IMR-90 (cell line): Measurements from ENCODE around the gene MAP4K1. TPM values are rescaled to one million over a fixed set of nuclear protein-coding genes. Genes with fewer than 3 reads are reported as not detected.

Source experiments
- ATAC-seq: fragments of 200-7000 bp; cut with Tn5 transposase; 2 replicates; pipeline ENCODE4 v1.9.1; 2020; ENCODE audit warnings: low read depth, mild to moderate bottlenecking, moderate library complexity
- BruUV-seq: library from RNA; stranded (reverse); fragments of 400-500 nt; replicated peaks from 2 replicates; lab custom pipeline; 2021; lab: Mats Ljungman, UMichigan
- CTCF ChIA-PET: fragments of 300-600 bp; formaldehyde crosslinking; extraction: SDS; loops from one replicate; lab custom pipeline; 2021; ENCODE audit warnings: antibody characterized with exemption; lab: Yijun Ruan, JAX
- POLR2A ChIA-PET: fragments of 300-600 bp; sonication (Branson Sonifier 250); formaldehyde crosslinking; loops from one replicate; lab custom pipeline; 2022; ENCODE audit warnings: antibody characterized with exemption; ENCODE audit not compliant: unreplicated experiment; lab: Charles Lee
- DNase-seq: peaks from one replicate; pipeline ENCODE4 v3.0.0; 2013
- H2AFZ ChIP-seq: replicated peaks from 2 replicates; pipeline ENCODE3; 2013; ENCODE audit warnings: low read length, mild to moderate bottlenecking; ENCODE audit not compliant: poor library complexity
- H2AK5ac ChIP-seq: 2 replicates; pipeline ENCODE4 v1.6.1; 2013; ENCODE audit warnings: low read depth, low read length, inconsistent platforms
- H2AK9ac ChIP-seq: replicated peaks from 2 replicates; pipeline ENCODE3; 2013; ENCODE audit warnings: mild to moderate bottlenecking, low read depth, low read length, moderate library complexity; ENCODE audit not compliant: poor library complexity
- H2BK120ac ChIP-seq: 2 replicates; pipeline ENCODE4 v1.6.1; 2013; ENCODE audit warnings: low read depth, low read length, inconsistent platforms
- H2BK15ac ChIP-seq: 3 replicates; pipeline ENCODE4 v1.6.1; 2013; ENCODE audit warnings: low read depth, low read length, inconsistent platforms
- H2BK20ac ChIP-seq: 2 replicates; pipeline ENCODE4 v1.6.1; 2013; ENCODE audit warnings: low read depth, mild to moderate bottlenecking, inconsistent platforms, low read length, moderate library complexity
- H2BK5ac ChIP-seq: 2 replicates; pipeline ENCODE4 v1.6.1; 2013; ENCODE audit warnings: mild to moderate bottlenecking, low read depth, low read length, inconsistent platforms; ENCODE audit not compliant: poor library complexity, severe bottlenecking
- H3K14ac ChIP-seq: replicated peaks from 2 replicates; pipeline ENCODE4 v1.6.1; 2013; ENCODE audit warnings: low read depth, low read length, inconsistent platforms
- H3K18ac ChIP-seq: 2 replicates; pipeline ENCODE4 v1.6.1; 2013; ENCODE audit warnings: low read depth, low read length, control low read depth
- H3K23ac ChIP-seq: 2 replicates; pipeline ENCODE4 v1.6.1; 2013; ENCODE audit warnings: low read depth, low read length, inconsistent platforms
- H3K27ac ChIP-seq: 2 replicates; pipeline ENCODE4 v1.5.1; 2013; ENCODE audit warnings: mild to moderate bottlenecking, control low read depth, low read length; ENCODE audit not compliant: insufficient read depth
- H3K27me3 ChIP-seq: 2 replicates; pipeline ENCODE4 v1.6.1; 2013; ENCODE audit warnings: low read length; ENCODE audit not compliant: control insufficient read depth, insufficient read depth
- H3K36me3 ChIP-seq: 2 replicates; pipeline ENCODE4 v1.6.1; 2013; ENCODE audit warnings: low read length, mixed read lengths; ENCODE audit not compliant: control insufficient read depth, insufficient read depth
- H3K4ac ChIP-seq: 2 replicates; pipeline ENCODE4 v1.6.1; 2013; ENCODE audit warnings: low read depth, low read length, inconsistent platforms
- H3K4me1 ChIP-seq: 2 replicates; pipeline ENCODE4 v1.6.1; 2013; ENCODE audit warnings: low read length, mixed read lengths; ENCODE audit not compliant: control insufficient read depth, insufficient read depth
- H3K4me2 ChIP-seq: 2 replicates; pipeline ENCODE4 v1.6.1; 2013; ENCODE audit warnings: low read depth, mild to moderate bottlenecking, control low read depth, low read length, moderate library complexity
- H3K4me3 ChIP-seq: 2 replicates; pipeline ENCODE4 v1.5.1; 2013; ENCODE audit warnings: low read depth, mild to moderate bottlenecking, control low read depth, low read length, moderate library complexity; ENCODE audit not compliant: insufficient read depth
- H3K56ac ChIP-seq: 2 replicates; pipeline ENCODE4 v1.6.1; 2013; ENCODE audit warnings: low read length, inconsistent platforms; ENCODE audit not compliant: insufficient read depth; ENCODE audit errors: extremely low read depth
- H3K79me1 ChIP-seq, 2 experiments: 2 replicates each; pipeline ENCODE4 v1.6.1; 2013; ENCODE audit warnings: low read length in 2 of 2, inconsistent platforms in 1 of 2, low read depth in 1 of 2
- H3K9ac ChIP-seq: 2 replicates; pipeline ENCODE4 v1.6.1; 2013; ENCODE audit warnings: low read depth, low read length, control low read depth
- H3K9me1 ChIP-seq: 2 replicates; pipeline ENCODE4 v1.6.1; 2013; ENCODE audit warnings: low read length, inconsistent platforms; ENCODE audit not compliant: insufficient read depth
- H3K9me3 ChIP-seq: 2 replicates; pipeline ENCODE4 v1.6.1; 2013; ENCODE audit warnings: low read length; ENCODE audit not compliant: control insufficient read depth, insufficient read depth
- H4K20me1 ChIP-seq: 2 replicates; pipeline ENCODE4 v1.6.1; 2013; ENCODE audit warnings: low read length, inconsistent platforms; ENCODE audit not compliant: insufficient read depth
- H4K5ac ChIP-seq: 2 replicates; pipeline ENCODE4 v1.6.1; 2013; ENCODE audit warnings: mild to moderate bottlenecking, low read depth, low read length, control low read depth
- H4K8ac ChIP-seq, 2 experiments: 2 replicates each; pipeline ENCODE4 v1.6.1; 2013; ENCODE audit warnings: low read depth in 2 of 2, low read length in 2 of 2, control low read depth in 1 of 2, inconsistent platforms in 1 of 2
- H4K91ac ChIP-seq: 2 replicates; pipeline ENCODE4 v1.6.1; 2013; ENCODE audit warnings: low read depth, low read length, inconsistent platforms; ENCODE audit not compliant: insufficient read depth
- CEBPB ChIP-seq: IDR thresholded peaks from 2 replicates; pipeline ENCODE4 v1.6.1; 2012; ENCODE audit warnings: low read depth, low read length, improper control_type of control experiment
- CHD1 ChIP-seq: IDR thresholded peaks from 2 replicates; pipeline ENCODE4 v1.6.1; 2012; ENCODE audit warnings: low read depth, low read length, improper control_type of control experiment
- ELK1 ChIP-seq: fragments of 150-350 bp; IDR thresholded peaks from 2 replicates; pipeline ENCODE4 v1.6.1; 2016; ENCODE audit warnings: low read depth, mild to moderate bottlenecking, low read length, moderate library complexity, borderline replicate concordance
- NFE2L2 ChIP-seq: fragments of 150-350 bp; IDR thresholded peaks from 2 replicates; pipeline ENCODE4 v1.6.1; 2016; ENCODE audit warnings: low read depth, mild to moderate bottlenecking, low read length
- RCOR1 ChIP-seq: IDR thresholded peaks from 2 replicates; pipeline ENCODE4 v1.6.1; 2012; ENCODE audit warnings: mild to moderate bottlenecking, low read length, improper control_type of control experiment; ENCODE audit not compliant: insufficient replicate concordance
- SMC3 ChIP-seq: fragments of 150-350 bp; IDR thresholded peaks from 2 replicates; pipeline ENCODE4 v1.6.1; 2016; ENCODE audit warnings: low read depth, mild to moderate bottlenecking, antibody characterized with exemption, low read length, moderate library complexity
- WGBS, 2 experiments: methylation state at CpG; one replicate each; pipeline versions ENCODE4 v1.1.5 to v1.1.7; 2013; ENCODE audit warnings: missing lambda C conversion rate in 2 of 2; ENCODE audit not compliant: insufficient read length in 1 of 2; ENCODE audit errors: extremely low coverage in 2 of 2; 5-methylcytosine and 5-hydroxymethylcytosine counted together
- dilution Hi-C: fragments of 300-500 bp; cut with HindIII; formaldehyde crosslinking; loops from one replicate; pipeline ENCODE4 v1.14.3; 2018; ENCODE audit warnings: low sequenced_read_pairs; ENCODE audit not compliant: unreplicated experiment
- in situ Hi-C: fragments of 300-500 bp; cut with MboI; formaldehyde crosslinking; loops from 3 replicates; pipeline ENCODE4 v1.14.3; 2019; ENCODE audit warnings: low sequenced_read_pairs, inconsistent platforms, mixed read lengths
- intact Hi-C: fragments of 100-400 bp; cut with micrococcal nuclease; formaldehyde crosslinking; loops from 2 replicates; pipeline ENCODE4 v1.10.0; 2022
- polyA plus RNA-seq, 3 experiments: library from polyadenylated mRNA; depleted of rRNA; stranded (reverse); fragments of >200 nt; gene quantifications; 2 replicates each; pipeline ENCODE4 v1.2.3, GENCODE V29; 2012; ENCODE audit warnings: low replicate concordance in 1 of 3
- total RNA-seq: library from RNA; depleted of rRNA; stranded (reverse); fragments of >200 nt; gene quantifications from 2 replicates; pipeline ENCODE4 v1.2.3, GENCODE V29; 2012

MAP4K1 gene
- total and polyA plus RNA-seq, 2 of the 4 experiments (the other 2 are of a cell fraction) = 0.22 TPM; not detected in 1

- H4K5ac ChIP-seq = no peak overlapping the region
- DNase-seq (no peak), ATAC-seq (no peak)
- H3K14ac ChIP-seq = no peak overlapping the region
- H3K9ac ChIP-seq = no peak overlapping the region
- ChIA-PET POLR2A (no interaction called here), CTCF (no interaction called here)
- H3K36me3 ChIP-seq = no peaks in the 10 kb centered on the region
- no peaks in the 10 kb centered on the region for H3K79me1 ChIP-seq
- H4K8ac ChIP-seq = no peak overlapping the region
- H2AFZ ChIP-seq = no peak overlapping the region
- H2AK5ac ChIP-seq = no peak overlapping the region
- in situ Hi-C loops = no loop called here
- peaks cover 2% of the 10 kb centered on the region for H3K27me3 ChIP-seq
- no peak overlapping the region for H2AK9ac ChIP-seq
- H3K9me3 ChIP-seq = no peaks in the 10 kb centered on the region
- H3K4ac ChIP-seq = no peak overlapping the region
- no peak overlapping the region for H3K27ac ChIP-seq
- H3K23ac ChIP-seq = no peak overlapping the region
- H3K4me3 ChIP-seq = no peak overlapping the region
- H2BK15ac ChIP-seq = no peak overlapping the region
- H2BK20ac ChIP-seq = no peak overlapping the region
- no peak overlapping the region for H2BK5ac ChIP-seq
- TF ChIP-seq CHD1 (no peak), CEBPB (no peak), RCOR1 (no peak), ELK1 (no peak), SMC3 (no peak), NFE2L2 (no peak)
- no TSS peak for BruUV-seq
- dilution Hi-C loops = no loop called here
- intact Hi-C loops = no loop called here
- no peak overlapping the region for H4K91ac ChIP-seq
- H3K4me1 ChIP-seq = no peaks in the 10 kb centered on the region
- WGBS, 2 experiments = 100% methylated on average over 1 of the region's 11 CpGs; no CpG with 5 or more reads in 1 of the 2 experiments
- H3K18ac ChIP-seq = no peak overlapping the region
- no peak overlapping the region for H2BK120ac ChIP-seq
- H3K4me2 ChIP-seq = no peak overlapping the region
- no peaks in the 10 kb centered on the region for H4K20me1 ChIP-seq
- H3K9me1 ChIP-seq = no peaks in the 10 kb centered on the region
- H3K56ac ChIP-seq = no peak overlapping the region
Measured at GRCh38 chr19:38599722-38600121, 18.0 kb downstream of the MAP4K1 start.
